Vagina (tissue), 2 donors: ENCODE results near the gene RACGAP1. TPM values are rescaled to one million over a fixed set of nuclear protein-coding genes. Genes with fewer than 3 reads are reported as not detected.
A peak's percentile ranks its signal among the peaks of the same experiment; 100 is the strongest.

Source experiments
- DNase-seq, 2 donors: peaks; one replicate each; pipeline ENCODE4 v3.0.0-alpha.2; 2017; ENCODE audit errors: extremely low spot score in 2 of 2
- H3K27ac ChIP-seq: fragments of 200-600 bp; sonication (generic); one replicate; pipeline ENCODE4 v1.5.1; 2019
- H3K27me3 ChIP-seq: fragments of 200-600 bp; sonication (generic); one replicate; pipeline ENCODE4 v1.5.1; 2019
- H3K36me3 ChIP-seq, 2 donors: fragments of 200-600 bp; sonication (generic); one replicate each; pipeline ENCODE4 v1.5.1; 2017 to 2019
- H3K4me1 ChIP-seq: fragments of 200-600 bp; sonication (generic); one replicate; pipeline ENCODE4 v1.5.1; 2019
- H3K4me3 ChIP-seq, 2 donors: fragments of 200-600 bp; sonication (generic); 1 replicate in 1 of 2; 2 replicates in 1 of 2; pipeline ENCODE4 v1.5.1; 2016 to 2019
- H3K9me3 ChIP-seq: fragments of 200-600 bp; sonication (generic); one replicate; pipeline ENCODE4 v1.5.1; 2019
- CTCF ChIP-seq, 3 experiments: fragments of 450-650 bp in 2 of 3; fragments of 200-600 bp in 1 of 3; sonication (generic) in 1 of 3; IDR thresholded peaks; one replicate each; pipeline ENCODE4 v1.5.1; 2017 to 2019; ENCODE audit warnings: antibody characterized with exemption in 3 of 3, mild to moderate bottlenecking in 2 of 3, moderate library complexity in 2 of 3
- POLR2A ChIP-seq, 2 donors: fragments of 450-650 bp; IDR thresholded peaks; one replicate each; pipeline ENCODE4 v1.6.1; 2017; ENCODE audit warnings: antibody characterized with exemption in 2 of 2, mild to moderate bottlenecking in 2 of 2, moderate library complexity in 2 of 2
- POLR2AphosphoS5 ChIP-seq, 2 donors: sonication (generic); formaldehyde crosslinking; IDR thresholded peaks; one replicate each; pipeline ENCODE4 v1.9.0; 2017; ENCODE audit warnings: antibody characterized with exemption in 2 of 2, mild to moderate bottlenecking in 2 of 2, low read depth in 1 of 2; ENCODE audit not compliant: insufficient read depth in 1 of 2
- intact Hi-C: fragments of 100-400 bp; cut with DNase I; formaldehyde crosslinking; loops from one replicate; pipeline ENCODE4 v1.15.1; 2023
- total RNA-seq: library from RNA; depleted of rRNA; stranded (reverse); fragments of >200 nt; gene quantifications from one replicate; pipeline ENCODE4 v1.2.3, GENCODE V29; 2016

The RACGAP1 gene
- total RNA-seq, 1 donor from 2014 or later, result 19.2 TPM

- Histone ChIP-seq H3K27ac (no peak overlapping the region), H3K27me3 (no peaks in the 10 kb centered on the region), H3K4me3 (peak overlapping the region in 1 of 2 donors; percentile 55), H3K9me3 (no peaks in the 10 kb centered on the region), H3K4me1 (peaks cover 18% of the 10 kb centered on the region), H3K36me3 (no peaks in the 10 kb centered on the region)
- TF ChIP-seq POLR2AphosphoS5 (IDR thresholded peaks at IDR 0.05; ENCODE audit: insufficient read depth in 1 of 2, low read depth in 1 of 2), result no peak
- no peak for TF ChIP-seq CTCF (IDR thresholded peaks at IDR 0.05)
- no peak for TF ChIP-seq POLR2A (IDR thresholded peaks at IDR 0.05)
- no peak for DNase-seq
- intact Hi-C loops, result no loop called here
Measured at GRCh38 chr12:49961993-49962764, 63.1 kb downstream of the RACGAP1 start.

GRCh38 chr12:49961111-49961922 is 64.0 kb downstream of the RACGAP1 start, which contains the start of gene AQP5:
Gene AQP5 (plus strand): TSS chr12:49961872. CDS start chr12:49962018, 146 bp downstream.
- H3K9me3 ChIP-seq, result no peaks in the 10 kb centered on the region
- H3K4me1 ChIP-seq, result peaks cover 16% of the 10 kb centered on the region
- H3K4me3 ChIP-seq, result peak within 1 kb of the TSS; percentile 42 to 55
- DNase-seq, result no peak
- H3K36me3 ChIP-seq, result no peaks in the 10 kb centered on the region
- no peaks in the 10 kb centered on the region for H3K27me3 ChIP-seq
- intact Hi-C loops, result no loop called here
- no peak within 1 kb of the TSS for H3K27ac ChIP-seq
- no peak for TF ChIP-seq CTCF (IDR thresholded peaks at IDR 0.05)

GRCh38 chr12:49960474-49961110 is 64.7 kb downstream of the RACGAP1 start:
- Histone ChIP-seq H3K27ac (no peak overlapping the region), H3K4me3 (no peak overlapping the region)
- intact Hi-C loops, result no loop called here

GRCh38 chr12:49959685-49960473 is 65.4 kb downstream of the RACGAP1 start:
- Histone ChIP-seq H3K4me1 (peaks cover 16% of the 10 kb centered on the region), H3K36me3 (no peaks in the 10 kb centered on the region), H3K9me3 (no peaks in the 10 kb centered on the region), H3K27me3 (no peaks in the 10 kb centered on the region), H3K4me3 (no peak overlapping the region), H3K27ac (no peak overlapping the region)
- intact Hi-C loops, result no loop called here
- TF ChIP-seq POLR2AphosphoS5 (IDR thresholded peaks at IDR 0.05; ENCODE audit: insufficient read depth in 1 of 2, low read depth in 1 of 2) (no peak), POLR2A (IDR thresholded peaks at IDR 0.05) (no peak), CTCF (IDR thresholded peaks at IDR 0.05) (no peak)
- DNase-seq, result no peak

More at GRCh38 chr12:49960474-49961110, 64.7 kb downstream of the RACGAP1 start:
- no peaks in the 10 kb centered on the region for H3K9me3 ChIP-seq
- peaks cover 16% of the 10 kb centered on the region for H3K4me1 ChIP-seq
- H3K36me3 ChIP-seq, result no peaks in the 10 kb centered on the region
- no peaks in the 10 kb centered on the region for H3K27me3 ChIP-seq
- DNase-seq, result no peak
- TF ChIP-seq CTCF (IDR thresholded peaks at IDR 0.05) (no peak), POLR2A (IDR thresholded peaks at IDR 0.05) (no peak), POLR2AphosphoS5 (IDR thresholded peaks at IDR 0.05; ENCODE audit: insufficient read depth in 1 of 2, low read depth in 1 of 2) (no peak)
